ENCODE data around the gene SLC17A3.
A peak's percentile ranks its signal among the peaks of the same experiment; 100 is the strongest.

The SLC17A3 gene

DNA sequence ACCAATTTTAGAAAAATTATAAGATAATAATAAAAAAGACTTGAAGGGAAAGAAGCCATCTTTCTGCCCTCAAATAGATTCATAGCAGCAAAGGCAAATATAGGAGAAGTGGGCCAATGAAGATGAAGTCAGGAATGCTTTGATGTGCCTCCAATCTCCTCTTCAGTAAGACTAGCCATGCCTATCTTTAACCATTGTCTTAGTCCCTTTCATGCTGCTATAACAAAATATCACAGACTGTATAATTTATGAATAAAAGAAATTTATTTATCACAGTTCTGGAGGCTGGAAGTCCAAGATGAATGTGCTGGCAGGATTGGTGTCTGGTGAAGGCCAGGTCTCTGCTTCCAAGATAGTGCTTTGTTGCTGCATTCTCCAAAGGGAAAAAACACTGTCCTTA is 18.8 kb upstream of the SLC17A3 start:
- no peak for DNase-seq

DNA sequence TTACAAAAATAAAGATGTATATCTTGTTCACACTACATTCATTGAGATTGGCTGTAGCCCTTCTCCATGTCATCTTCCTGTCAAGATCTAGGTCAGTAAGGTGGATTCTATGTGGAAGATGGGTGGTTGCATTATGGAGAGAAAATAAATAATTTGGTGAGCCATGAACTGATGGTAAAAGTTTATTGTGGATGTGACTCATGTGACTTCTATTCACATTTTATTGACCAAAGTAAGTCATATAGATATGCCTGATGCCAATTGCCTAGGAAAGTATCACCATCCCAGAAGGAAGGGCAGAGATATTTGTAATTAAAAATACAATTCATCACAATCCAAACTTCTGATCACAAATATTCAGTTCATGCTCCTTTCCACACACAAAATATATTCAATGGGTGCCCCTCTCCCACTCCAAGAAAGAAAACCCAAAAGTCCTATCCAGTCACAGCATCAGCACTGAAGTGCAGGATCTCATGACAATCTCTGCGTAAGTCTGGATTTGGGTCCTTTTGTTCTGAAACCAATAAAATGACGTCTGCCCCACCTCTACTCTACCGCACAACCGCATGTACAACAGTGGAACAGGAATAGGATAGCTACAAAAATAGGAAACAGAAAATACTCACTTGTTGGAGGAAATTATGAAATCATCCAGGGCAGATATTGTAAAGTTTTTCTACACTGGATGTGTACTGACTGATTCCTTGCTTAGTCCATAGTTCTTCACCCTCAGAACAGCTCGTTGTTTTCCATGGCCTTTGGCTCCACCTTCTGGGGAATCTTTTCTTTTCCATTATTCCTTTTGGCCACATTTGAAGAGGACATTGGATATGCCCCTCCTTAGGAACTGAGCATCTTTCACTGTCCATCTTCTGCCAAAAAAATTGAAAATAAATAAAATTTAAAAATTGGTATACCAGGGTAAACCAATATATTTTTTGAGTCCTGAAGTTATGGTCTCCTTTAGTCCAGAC is 16.1 kb upstream of the SLC17A3 start:
- DNase-seq, result peak in 22 of 58 donors; percentile 0 to 63 (median 2)

DNA sequence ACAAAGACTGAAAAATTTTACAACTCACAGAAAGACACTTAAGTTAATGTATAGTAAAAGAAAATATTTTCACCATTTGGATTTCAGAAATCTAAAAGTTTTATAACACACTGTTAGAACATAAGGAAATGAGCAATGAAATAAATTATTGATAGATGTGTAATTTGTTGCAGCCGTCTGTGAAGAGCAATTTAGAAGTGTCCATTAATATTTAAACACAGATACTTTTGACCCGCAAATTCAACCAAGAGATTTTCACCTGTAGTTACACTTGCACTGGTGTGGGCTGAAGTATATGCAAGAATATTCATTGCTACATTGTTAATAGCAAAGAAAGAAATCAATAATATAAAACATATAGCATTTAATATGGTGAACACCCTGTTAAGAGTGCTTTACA is 14.6 kb upstream of the SLC17A3 start:
- DNase-seq, result no peak

DNA sequence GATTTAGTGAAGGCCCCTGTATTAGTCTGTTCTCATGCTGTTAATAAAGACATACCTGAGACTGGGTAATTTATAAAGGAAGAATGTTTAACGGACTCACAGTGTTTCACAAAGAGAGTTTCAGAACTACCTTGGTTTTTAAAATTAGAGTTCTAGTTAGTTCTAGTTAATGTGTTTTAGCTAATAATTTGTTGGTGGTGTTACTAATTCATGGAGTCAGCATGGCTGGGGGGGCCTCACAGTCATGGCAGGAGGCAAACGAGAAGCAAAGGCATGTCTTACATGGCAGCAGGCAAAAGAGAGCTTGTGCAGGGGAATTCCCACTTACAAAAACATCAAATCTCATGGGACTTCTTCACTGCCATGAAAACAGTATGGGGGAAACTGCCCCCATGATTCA is 12.0 kb upstream of the SLC17A3 start:
- no peak for DNase-seq

DNA sequence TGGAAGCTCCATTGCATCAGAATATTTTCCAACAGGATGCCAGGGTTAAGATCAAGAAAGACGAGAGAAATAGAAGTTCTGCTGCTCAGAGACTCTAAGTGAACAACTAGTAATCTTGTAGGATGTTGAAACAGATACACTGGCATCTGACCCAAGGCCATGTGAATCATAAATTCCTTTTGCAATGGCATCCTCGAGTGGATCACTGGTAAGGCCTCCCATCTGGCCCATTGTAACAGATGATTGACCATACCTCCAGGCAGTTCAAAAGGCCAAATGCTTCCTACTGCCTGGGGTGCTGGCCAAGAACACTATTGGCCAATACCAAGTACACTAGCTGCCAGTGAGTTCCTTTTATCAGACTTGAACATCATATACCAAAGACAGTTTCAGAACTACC is 9.9 kb upstream of the SLC17A3 start:
- no peak for DNase-seq

DNA sequence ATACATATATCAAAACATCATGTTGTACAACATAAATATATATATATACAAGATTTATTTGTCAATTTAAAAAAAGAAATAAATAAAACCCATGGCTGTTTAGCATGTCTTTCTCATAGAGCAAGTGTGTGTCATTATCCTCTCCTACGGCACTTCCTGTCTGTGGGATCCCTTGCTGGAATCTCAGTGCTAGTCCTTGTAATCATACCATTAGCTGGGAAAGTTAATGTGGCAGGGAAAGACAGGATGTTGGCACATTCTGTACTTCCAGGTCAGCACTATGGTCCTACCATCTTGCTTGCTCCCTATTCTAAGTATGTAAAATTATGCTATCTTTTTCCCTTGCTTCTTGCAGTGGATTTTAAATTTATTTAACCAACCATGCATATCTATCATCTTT is 9.5 kb upstream of the SLC17A3 start:
- DNase-seq, result no peak

DNA sequence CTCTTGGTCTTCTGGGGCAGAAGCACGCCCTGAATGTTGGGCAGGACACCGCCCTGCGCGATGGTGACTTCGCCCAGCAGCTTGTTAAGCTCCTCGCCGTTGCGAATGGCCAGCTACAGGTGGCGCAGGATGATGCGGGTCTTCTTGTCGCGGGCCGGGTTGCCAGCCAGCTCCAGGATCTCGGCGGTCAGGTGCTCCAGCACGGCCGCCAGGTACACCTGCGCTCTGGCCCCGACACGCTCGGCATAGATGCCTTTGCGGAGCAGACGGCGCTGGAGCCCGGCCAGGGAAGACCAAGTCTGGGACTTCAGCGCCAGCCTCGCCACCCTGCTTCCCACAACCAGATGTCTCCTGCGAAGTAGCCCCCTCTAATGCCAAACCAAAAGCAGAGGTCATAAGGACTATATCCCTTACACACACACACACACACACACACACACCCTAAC is 8.0 kb upstream of the SLC17A3 start:
- peak in 2 of 58 donors; percentile 0 to 2 for DNase-seq

DNA sequence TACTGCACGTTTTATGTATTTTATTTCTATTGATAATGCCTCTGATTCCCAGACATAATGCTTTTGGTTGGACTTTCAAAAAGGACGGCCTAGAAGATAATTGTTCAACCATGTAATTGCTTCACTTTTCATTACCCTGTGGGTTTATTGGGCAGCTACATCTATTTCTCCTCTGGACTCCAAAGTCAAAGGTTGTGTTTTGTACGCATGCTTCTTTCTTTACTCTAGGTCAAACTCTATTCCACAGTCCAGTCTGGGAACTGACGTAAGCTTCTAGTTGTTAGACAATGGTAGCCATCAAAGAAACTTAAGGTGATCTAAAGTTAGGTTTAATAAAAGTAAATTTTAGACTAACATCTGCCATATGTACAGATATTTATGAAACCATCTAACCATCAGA is 6.6 kb upstream of the SLC17A3 start:
- no peak for DNase-seq

DNA sequence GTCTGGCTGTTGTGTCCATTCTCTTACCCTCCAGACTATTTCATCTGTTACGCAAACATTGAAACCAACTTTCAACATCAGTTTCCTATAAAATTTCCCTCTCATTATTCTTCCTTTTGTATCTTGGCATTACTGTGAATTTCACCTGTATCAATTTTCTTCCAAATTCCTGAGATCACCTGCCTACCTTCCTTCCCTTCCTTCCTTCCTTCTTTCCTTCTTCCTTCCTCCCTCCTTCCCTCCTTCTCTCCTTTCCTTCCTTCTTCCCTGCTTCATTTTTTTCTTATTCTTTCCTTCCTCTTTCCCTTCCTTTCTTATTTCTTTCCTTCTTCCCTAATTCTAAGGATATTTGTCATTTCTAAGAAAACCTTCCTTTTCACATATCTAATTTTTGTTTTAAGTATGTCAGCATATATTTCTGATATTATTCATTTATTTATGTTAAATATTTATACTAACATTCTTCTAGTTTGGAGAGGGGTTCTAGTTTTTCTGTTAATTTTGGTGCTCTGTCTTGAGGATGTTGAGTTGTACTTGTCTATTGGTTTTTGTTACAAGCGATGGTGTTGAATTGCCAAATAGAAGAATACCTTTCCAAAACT is 4.8 kb upstream of the SLC17A3 start:
- DNase-seq, result no peak

DNA sequence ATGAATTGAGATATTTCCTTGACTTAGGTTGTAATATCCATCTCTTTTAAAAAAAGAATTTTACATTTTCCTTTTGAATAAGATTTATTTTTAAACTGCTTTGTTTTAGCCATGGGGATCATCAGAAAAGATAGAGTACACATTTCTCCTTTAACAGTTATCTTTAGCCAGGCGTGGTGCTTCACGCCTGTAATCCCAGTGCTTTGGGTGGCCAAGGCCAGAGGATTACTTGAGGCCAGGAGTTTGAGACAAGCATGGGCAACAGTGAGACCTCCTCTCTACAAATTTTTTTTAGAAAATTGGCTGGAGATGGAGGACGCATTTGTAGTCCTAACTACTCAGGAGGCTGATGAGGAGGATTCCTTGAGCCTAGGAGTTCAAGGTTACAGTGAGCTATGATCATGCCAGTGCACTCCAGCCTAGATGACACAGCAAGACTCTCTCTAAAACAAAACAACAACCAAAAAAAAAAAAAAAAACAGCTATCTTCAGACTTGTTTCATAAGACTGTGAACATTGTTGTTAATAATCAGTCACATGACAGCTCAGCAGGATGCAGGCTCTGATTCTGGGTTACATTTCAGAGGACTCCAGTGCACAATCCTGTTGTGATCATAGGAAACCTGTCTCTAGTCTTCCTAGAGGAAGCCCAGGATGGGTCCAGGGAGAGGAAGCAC is 2.0 kb upstream of the SLC17A3 start:
- no peak for DNase-seq

DNA sequence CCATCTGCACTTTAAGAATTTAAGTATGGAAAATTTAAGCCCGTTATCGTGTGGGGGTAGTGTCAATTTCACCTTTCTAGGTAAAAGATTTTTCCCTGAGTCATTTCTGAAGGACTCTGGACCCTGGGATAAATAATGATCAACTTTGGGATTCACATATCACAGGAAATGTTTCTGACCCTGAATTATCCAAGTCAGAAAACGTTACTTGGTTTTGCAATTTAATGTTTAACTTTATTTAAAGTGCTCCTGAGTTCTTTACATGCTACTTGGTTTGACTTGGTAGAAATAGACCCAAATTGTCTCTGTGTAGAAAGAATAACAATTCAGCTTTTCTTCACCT is 1.5 kb upstream of the SLC17A3 start:
- no peak for DNase-seq

DNA sequence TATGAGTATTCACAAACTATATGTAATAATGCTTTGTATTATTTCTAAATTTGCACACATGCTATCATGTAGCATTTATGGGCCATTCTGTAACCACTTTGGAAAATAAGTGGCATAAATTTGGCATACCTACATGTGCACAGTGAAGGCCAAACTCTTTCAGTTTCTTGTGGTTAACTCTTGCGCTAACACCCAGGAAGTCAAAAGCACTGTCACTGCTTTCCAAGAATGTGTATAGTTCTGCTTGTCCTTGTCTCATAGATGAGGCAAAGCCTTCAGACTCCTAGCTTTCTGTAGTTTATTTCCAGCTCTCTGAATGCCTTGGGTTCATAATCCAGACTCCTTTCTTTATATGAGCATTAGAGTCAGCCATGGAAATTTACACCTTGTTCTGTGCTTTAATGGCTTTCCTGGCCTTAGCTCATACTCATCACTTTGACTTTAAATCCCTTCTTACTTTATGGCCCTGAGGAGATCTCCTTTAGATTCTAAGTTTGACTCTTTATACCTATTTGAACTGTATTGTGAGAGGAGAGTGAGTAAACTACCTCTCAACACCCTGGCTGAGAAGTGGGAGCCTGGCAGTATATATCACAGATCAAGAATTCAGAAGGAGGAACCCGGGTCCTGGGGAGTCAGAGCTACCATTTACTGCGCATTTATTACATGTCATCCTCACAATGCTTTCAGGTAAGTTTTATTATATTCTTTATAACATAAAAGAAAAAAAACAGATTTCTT is 949 bp upstream of the SLC17A3 start:
- DNase-seq, result no peak

DNA sequence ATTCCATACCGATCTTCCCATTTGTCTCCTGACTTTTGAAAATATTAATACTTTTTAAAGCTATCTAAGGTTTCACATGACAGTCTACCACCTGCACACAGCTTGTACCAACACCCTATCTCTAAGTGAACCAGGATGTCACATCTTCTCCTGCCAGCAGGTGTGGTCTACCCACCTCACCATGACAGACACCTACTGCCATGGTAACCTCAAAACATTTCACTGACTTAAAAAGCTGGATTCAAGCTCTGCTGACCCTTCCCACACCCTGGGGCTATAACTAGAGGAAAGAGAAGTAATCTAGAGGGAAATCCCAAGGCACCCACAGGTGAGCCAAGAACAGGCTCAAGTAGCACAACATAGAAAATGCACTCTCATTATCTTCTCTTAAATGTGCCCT is 1.2 kb downstream of the SLC17A3 start:
- no peak for DNase-seq

DNA sequence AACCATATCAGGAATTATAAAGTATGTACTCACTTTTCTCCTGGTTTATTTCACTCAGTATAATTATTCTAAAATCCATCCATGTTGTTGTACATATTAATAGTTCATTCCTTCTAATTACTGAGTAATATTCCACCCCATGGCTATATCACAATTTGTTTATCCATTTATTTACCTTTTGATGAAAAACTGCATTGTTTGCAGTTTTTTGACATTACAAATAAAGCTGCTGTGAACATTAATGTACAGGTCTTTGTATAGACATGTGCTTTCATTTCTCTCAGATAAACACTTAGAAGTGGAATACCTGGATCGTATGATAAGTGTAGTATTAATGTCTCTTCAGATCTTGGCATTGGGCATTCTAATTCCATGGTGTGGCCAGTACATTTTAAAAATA is 4.2 kb downstream of the SLC17A3 start:
- DNase-seq, result no peak

DNA sequence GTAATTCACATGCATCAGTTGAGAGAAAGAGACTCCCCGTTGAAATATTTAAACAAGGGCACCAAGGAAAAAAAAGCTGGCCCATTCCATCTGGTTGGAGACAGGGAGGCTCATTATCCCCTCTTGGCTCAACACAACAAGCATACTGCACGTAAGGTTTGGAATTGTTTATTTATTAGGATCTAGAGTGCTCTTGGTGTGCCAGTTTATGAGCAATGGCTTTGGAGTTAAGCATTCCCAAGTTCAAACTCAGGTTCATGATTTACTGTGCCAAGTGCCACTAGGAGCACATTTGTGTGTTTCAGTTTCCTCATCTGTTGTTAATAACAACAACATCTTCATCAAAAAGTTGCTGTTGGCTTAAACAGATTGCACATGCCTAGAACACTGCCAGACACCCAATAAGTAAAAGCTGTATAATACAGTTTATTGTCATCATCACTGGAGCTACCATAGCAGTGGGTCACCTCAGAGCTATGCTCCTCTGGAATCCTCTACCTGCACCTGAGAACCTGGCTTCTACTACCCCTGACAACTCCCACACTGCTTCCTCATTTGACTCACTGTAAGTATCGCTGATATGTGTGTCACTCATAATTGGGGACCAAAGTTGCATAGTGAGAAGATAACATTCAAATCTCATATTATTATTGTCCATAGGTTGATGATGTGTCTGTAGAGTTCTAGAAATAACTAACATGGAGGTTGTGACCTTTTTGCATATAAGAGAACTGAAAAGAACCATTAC is 5.4 kb downstream of the SLC17A3 start:
- DNase-seq, result no peak

DNA sequence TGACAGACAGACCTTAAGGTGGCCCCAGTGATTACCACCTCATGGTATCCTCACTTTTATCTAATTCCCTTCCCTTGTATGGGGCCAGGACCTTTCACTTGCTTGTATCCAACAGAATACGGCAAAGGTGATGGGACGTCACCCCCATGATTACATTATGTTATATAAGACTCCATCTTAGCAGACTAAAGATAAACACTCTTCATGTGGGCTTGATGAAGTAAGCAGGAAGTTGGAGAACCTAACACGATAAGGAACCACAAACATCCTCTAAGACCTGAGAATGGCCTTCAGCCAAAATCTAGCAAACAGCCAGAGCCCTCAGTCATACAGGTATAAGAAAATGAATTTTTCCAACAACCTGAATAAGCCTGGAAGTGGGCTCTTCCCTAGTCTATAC is 8.0 kb downstream of the SLC17A3 start:
- DNase-seq, result no peak

DNA sequence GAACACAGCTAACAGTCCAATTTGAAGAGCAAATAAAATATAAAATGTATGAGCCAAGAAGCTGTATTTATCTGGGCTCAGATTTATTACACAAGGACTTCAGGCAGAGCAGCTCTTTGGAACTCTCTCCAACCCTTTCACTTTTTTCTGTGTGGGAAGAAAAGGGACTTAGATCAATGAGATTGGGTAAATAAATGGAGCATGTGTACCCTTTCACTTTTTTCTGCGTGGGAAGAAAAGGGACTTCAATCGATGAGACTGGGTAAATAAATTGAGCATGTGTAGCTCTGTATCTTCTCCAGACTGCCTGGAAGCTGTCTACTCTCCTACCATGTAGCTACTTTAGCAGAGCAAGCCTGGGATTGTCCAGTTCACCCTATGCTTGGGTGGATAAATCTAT is 10.7 kb downstream of the SLC17A3 start:
- no peak for DNase-seq

DNA sequence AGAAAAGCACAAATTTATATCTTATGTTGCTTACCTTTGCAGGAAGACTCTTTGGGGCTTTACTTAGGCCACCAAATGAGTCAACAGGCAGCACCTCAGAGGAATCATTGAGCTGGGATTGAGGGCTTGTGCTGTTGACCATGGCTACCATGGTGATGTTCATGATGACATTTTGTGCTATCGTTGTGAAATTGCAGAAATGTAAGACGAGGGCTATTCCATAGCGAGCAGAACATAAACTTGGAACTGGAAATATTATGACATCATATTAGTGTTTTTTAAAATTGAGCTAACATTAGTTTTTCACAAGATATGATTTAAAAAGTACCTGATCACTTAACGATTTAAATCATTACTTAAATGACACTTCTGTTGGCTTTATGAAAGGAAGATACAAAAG is 11.8 kb downstream of the SLC17A3 start:
- DNase-seq, result no peak

DNA sequence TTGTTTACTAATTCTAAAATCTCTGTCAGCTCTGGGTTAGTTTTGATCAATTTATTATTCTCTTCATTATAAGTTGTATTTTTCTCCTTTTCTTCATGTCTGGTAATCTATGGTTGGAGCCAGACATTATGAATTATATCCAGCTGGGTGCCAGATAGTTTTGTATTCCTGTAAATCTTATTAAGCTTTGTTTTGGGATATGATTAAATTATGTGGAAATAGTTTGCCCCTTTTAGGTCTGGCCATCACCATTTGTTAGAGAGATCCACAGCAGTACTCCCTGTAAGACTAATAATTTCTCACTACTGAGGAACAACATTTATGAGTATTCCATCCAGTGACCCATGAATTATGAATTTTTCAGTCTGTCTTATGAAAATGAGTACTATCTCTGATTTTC is 21.3 kb downstream of the SLC17A3 start:
- DNase-seq, result no peak

DNA sequence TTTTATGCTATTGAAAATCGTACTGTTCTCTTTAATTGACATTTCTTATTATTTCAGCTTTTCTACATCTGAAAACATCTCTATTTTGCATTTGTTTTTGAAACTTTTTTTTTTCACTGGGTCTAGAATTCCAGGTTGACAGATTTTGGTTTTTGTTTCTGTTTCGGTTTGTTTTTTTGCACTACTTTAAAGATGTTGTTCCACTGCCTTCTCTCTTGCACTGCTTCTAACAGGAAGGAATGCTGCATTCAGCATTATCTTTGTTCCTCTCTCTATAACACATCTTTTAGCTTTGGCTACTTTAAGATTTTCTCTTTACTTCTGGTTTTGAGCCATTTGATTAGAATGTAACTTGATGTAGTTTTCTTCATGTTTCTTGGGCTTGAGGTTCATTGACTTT is 22.1 kb downstream of the SLC17A3 start:
- DNase-seq, result no peak

DNA sequence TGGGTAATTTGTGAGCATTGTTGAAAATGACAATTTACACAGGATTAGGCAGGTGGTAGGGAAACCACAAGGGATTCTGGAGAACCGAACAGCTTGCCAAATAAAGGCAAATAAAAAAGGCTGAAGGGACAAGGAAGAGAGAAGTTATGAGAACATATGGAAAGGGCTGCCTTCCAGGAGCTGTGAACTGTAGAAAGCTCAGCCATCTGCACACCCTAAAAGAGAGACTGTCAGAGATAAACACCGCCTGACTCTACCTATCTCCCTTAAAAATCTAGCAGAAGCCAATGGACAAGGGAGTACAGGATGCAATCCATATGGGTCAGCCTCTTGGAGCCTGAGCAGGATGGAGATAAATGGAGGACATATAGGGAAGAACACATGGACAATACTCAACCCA is 29.5 kb downstream of the SLC17A3 start:
- DNase-seq, result peak in 4 of 58 donors; percentile 0 to 24 (median 1)
